ENCODE data around the gene DNAJC7.

- TF ChIP-seq POLR2A (IDR thresholded peaks at IDR 0.05) (peak in 1 of 4 donors; percentile 2), CTCF (IDR thresholded peaks at IDR 0.05) (no peak), EP300 (IDR thresholded peaks at IDR 0.05) (no peak)
These were observed 7.9 kb upstream of the DNAJC7 start for GRCh38 chr17:42025191-42025579.

Measured in upper lobe of left lung (tissue), 4 donors.